HG02678 (cell line): Measurements from ENCODE around the gene POLR2F.
A peak's percentile ranks its signal among the peaks of the same experiment; 100 is the strongest.

ENCODE experiments used
- ATAC-seq: cut with Tn5 transposase; IDR thresholded peaks from one replicate; pipeline ENCODE4 v1.9.1; 2021; ENCODE audit warnings: mild to moderate bottlenecking, moderate library complexity; ENCODE audit not compliant: unreplicated experiment

POLR2F gene

GRCh38 chr22:37953437-37954179 lies at the start of gene POLR2F, which contains the start of gene C22orf23:
Gene POLR2F (plus strand): TSS chr22:37953699. CDS start chr22:37953788, 89 bp downstream.
Gene C22orf23 (minus strand): TSS chr22:37953601. CDS start chr22:37953149, 452 bp downstream.
- ATAC-seq, result peak; percentile 92

- no peak for ATAC-seq
Measured at GRCh38 chr22:37904572-37905533, 48.6 kb upstream of the POLR2F start.

- ATAC-seq, result peak; percentile 88
Measured at GRCh38 chr22:37905534-37906363, 47.8 kb upstream of the POLR2F start, which contains the start of gene MICALL1. Gene MICALL1 (plus strand): TSS chr22:37906297. CDS start chr22:37906423, 126 bp downstream.

- ATAC-seq, result peak; percentile 26
Measured at GRCh38 chr22:37906364-37907008, 47.0 kb upstream of the POLR2F start.

GRCh38 chr22:37907036-37907954 lies 46.2 kb upstream of the POLR2F start:
- no peak for ATAC-seq

GRCh38 chr22:37909766-37910165 lies 43.7 kb upstream of the POLR2F start:
- ATAC-seq, result no peak

- no peak for ATAC-seq
Measured at GRCh38 chr22:37910890-37911672, 42.4 kb upstream of the POLR2F start.

- no peak for ATAC-seq
Measured at GRCh38 chr22:37911697-37912096, 41.8 kb upstream of the POLR2F start.

GRCh38 chr22:37912171-37912570 lies 41.3 kb upstream of the POLR2F start:
- ATAC-seq, result no peak

- ATAC-seq, result no peak
Measured at GRCh38 chr22:37913233-37913721, 40.2 kb upstream of the POLR2F start.

GRCh38 chr22:37916311-37916710 lies 37.2 kb upstream of the POLR2F start:
- no peak for ATAC-seq

- ATAC-seq, result peak; percentile 39
Measured at GRCh38 chr22:37917874-37918548, 35.5 kb upstream of the POLR2F start.

- no peak for ATAC-seq
Measured at GRCh38 chr22:37918580-37919270, 34.8 kb upstream of the POLR2F start.

GRCh38 chr22:37920126-37920525 lies 33.4 kb upstream of the POLR2F start:
- ATAC-seq, result no peak

- ATAC-seq, result no peak
Measured at GRCh38 chr22:37922191-37922590, 31.3 kb upstream of the POLR2F start.

GRCh38 chr22:37923927-37924326 lies 29.6 kb upstream of the POLR2F start:
- no peak for ATAC-seq
